ENCODE results near the gene NEURL1B.

NEURL1B gene

DNA sequence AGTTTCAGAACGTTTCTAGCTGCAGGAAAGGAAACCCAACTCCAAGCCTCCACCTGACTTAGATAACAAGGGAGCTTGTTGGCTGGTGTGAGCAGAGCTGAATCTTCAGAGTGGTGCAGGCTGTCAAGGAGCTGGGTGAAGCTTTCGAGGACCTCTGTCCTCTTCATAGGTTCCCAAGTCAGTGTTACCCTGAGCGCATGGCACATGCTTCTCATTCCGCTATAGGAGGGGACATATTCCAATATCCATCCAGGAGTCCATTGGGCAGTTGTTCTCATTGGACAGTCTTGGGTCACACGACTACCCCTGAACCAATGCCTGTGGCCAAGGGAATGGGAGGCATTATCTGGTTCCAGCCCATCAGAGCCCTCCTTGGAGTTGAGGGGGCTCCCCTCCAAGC lies 79.6 kb downstream of the NEURL1B start:
- no peak for DNase-seq

DNA sequence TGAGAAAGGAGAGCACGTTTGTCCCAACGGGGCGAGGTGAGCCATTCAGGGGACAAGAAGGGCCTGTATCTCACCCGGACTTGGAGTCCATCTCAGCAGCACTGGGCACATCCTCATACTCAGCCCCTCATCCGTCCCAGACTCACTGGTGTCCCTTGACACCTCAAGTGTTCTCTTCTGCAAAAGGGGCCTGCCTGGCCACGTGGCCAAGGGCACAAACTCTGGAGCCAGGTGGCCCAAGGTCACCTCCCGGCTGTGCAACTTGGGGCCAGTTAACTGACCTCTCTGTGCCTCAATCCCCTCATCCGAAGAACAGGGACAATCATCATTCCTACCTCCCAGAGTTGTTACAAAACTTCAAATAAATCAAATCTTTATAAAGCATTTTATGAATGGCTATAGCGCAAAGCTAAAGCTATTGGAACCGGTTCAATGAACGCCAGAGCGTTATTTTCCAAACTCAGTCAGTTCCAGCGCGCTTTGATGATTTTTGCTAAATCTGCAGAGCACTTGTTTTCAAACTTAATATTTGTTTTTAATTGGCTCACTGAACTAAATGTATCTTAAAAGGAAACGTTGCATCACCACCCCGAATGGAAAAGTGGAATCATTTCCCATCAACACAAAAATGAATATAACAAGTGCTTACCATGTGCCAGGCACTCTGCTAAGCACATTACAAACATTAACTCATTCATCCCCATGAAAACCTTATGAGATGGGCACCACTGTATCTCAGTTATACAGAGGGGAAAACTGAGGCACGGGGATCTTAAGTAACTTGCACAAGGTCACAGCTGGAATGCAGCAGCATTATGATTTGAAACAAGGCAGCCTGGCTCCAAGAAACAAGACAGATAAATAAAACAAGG lies 80.6 kb downstream of the NEURL1B start:
- DNase-seq, result no peak

DNA sequence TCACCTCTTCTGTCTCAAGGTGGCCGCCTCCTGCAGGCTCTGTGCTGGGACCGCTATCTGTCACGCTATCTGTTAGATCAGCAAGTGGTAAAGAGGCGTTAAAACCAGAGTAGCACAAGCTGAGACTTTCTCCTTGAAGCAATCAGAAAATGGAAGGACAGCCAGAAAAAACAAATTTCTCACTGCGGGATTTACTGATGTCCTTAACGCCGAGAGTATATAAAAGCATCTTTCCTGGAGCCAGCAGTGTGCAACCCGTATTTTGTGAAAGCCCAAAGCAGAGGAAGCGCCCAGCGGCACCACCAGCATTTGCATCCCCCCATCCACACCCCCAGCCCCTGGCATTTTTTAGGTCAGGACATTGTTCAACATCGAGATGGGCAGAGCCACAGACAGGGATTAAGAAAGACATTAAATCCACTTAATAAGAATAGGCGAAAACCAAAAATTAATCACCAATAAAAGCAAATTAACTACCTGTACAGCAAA lies 81.3 kb downstream of the NEURL1B start:
- peak; percentile 27 for DNase-seq

GRCh38 chr5:172723508-172723907 lies 82.4 kb downstream of the NEURL1B start:
- no peak for DNase-seq

GRCh38 chr5:172724242-172725183 lies 83.5 kb downstream of the NEURL1B start:
- no peak for DNase-seq

- no peak for DNase-seq
Measured at GRCh38 chr5:172725273-172725672, 84.2 kb downstream of the NEURL1B start.

DNA sequence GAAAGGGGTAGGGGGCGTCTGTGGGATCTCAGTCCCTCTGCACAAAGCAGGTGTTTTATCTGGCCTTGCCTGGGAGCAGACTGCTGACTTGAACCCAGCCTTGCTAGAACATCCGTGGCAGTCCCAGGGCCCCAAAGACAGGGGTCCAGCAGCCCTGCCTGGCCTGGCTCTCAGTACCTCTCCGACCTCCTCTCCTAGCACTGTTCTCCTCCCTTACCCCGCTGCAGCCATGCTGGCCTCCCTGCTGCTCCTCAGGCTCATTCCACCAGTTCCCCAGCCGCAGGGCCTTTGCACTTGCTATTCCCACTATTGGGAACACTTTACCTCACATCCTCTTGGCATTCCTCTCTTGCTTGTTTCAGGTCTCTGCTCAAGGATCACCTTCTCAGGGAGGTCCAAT lies 84.7 kb downstream of the NEURL1B start:
- no peak for DNase-seq

DNA sequence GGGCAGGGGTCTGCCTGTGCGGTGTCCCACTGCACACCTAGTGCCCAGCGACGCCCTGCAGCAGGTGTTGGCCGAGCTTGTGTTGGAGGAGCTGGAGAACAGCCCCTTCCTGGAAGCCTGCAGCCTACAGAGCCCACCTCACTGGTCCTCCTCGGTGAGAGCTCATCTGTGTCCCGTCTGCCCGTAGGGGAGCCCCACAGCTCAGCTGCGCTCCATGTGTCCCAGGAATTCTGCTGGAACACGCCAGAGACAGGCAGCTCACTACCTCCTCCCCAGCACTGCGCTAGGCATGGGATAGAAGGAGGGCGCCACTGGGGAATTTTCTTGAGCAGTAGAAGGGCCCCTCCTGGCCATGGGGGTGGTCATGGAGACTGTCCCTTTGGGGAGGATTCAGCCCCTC lies 85.9 kb downstream of the NEURL1B start:
- DNase-seq, result no peak

DNA sequence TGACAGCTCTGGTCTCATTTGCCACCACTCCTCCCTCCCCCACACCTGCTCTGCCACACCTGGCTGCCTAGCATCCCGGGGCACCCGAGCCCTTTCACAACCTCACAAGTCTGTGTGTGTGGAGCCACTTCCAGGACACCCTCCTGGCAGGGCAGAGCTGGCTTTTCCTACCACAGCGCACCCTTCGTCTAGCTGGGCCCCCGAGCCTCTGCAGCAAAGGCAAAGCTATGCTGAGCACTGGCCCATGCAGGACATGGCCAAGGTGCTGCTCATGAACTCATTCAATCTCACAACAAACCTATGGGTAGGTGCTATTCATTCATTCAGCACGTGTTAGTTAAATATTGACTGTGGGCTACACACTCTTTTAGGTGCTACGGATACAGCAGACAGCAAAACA lies 86.5 kb downstream of the NEURL1B start:
- no peak for DNase-seq

DNA sequence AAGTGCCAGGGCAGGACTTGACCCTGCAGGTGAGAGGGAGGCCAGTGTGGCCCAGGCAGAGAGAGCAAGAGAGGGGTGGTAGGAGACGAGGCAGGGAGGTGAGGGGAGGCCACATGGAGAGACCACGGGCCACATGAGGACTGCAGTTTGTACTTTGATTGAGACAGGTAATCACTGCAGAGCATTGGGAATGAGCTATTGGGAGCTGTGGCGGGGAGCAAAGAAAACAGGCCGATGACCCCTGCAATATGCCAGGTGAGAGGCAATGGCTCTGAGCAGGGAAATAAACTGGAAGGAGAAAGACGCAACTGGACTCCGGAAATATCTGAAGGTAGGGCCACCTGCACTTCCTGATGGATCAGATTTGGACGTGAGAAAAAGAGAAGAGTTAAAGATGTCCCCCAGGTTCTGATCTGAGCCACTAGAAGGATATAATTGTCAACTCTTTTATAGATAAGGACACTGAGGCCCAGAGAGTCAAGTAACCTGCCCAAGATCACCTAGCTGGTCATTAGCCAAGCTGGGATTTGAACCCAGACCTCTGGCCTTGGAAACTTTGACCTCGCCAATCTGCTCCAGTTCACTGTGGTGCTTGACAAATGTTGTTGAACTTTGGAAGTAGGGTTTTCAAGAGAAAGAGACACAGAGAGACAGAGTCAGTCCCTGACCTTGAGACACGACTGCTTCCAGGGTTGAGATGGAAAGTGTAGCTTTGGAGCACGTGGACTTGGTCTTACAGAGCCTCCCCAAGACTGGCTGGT lies 87.6 kb downstream of the NEURL1B start:
- DNase-seq, result no peak

DNA sequence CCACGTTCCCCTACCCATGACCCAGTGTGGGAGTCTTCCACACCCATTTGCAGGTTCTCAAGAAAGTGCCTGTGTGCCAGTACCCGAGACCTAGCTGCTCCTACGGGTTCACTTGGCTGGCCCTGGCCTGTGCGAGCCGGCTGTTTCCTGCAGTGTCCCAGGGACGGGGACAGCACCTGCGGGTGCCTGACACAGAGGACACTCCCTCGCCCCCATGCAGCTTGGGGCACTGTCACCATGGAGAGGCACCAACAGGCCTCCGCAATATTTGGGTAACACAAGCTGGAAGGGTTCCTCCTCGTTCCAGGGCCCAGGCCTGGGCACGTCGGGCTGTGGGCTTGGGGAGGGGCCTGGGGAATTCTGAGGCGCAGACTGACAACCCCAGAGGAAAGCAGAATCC lies 88.5 kb downstream of the NEURL1B start:
- no peak for DNase-seq

GRCh38 chr5:172730222-172730621 lies 89.2 kb downstream of the NEURL1B start:
- DNase-seq, result no peak

- DNase-seq, result no peak
Measured at GRCh38 chr5:172730981-172731679, 90.1 kb downstream of the NEURL1B start.

DNA sequence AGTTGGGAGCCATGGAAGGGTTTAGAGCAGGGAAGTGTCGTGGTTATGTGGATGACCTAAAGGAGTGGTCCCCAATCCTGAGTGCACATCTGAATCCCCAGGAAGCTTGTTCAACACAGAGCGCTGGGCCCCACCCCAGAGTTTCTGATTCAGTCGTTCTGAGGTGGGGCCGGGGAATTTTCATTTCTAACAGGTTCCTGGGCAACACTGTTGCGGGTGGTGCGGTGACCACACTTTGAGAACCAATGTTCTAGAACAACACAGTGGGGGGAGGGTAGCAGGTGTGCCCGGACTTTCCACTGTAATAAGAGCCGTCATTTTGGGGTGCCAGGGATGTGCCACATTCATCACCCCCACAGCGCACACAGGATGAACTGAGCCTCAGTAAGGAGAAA lies 90.6 kb downstream of the NEURL1B start:
- DNase-seq, result no peak

DNA sequence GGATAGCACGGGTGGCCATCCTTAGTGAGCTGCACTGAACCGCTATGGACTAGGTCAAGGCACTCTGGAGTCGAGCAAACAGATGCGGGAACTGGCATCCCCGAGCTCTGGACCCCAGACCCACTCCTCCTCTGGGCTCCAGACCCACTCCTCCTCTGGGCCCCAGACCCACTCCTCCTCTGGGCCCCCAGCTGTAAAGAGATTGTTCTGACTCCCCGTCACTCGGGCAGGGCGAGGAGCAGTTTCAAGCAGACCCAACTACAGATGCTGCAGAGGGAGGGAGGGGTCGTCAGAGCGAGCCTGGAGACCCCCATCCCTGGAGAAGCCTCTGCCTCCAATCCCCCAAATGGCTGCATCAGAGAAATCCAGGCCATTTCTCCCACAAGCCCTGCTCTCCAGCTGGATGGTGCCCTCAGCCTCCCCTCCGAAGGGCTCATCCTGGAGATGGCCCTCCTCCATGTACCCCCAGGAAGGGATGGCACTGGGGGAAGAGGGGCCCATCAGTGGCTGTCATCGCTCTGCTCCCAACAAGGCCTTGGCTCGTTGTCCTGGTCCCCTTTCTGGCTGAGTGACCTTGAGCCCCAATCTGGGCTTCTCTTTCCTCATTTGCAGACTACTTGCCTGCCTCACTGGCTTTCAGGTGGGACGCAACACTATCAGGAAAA lies 91.3 kb downstream of the NEURL1B start:
- no peak for DNase-seq

- no peak for DNase-seq
Measured at GRCh38 chr5:172733131-172733973, 92.3 kb downstream of the NEURL1B start.

DNA sequence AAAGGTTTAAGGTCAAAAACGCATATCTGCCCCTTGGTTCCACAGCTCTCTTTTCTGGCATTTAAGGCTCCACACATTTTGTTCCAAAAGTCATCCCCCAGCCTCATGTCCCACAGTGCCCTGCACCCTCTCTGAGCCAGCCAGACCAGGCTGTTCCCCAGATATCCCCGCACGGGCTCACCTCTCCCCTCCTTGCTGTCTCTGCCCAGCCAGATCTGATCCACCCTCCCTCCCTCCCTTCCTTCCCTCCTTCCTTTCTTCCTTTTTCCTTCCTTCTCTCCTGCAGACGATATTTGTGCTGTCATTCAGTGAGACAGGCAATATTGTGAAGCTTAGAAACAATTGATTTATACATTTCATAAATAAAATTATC lies 92.9 kb downstream of the NEURL1B start:
- no peak for DNase-seq

DNA sequence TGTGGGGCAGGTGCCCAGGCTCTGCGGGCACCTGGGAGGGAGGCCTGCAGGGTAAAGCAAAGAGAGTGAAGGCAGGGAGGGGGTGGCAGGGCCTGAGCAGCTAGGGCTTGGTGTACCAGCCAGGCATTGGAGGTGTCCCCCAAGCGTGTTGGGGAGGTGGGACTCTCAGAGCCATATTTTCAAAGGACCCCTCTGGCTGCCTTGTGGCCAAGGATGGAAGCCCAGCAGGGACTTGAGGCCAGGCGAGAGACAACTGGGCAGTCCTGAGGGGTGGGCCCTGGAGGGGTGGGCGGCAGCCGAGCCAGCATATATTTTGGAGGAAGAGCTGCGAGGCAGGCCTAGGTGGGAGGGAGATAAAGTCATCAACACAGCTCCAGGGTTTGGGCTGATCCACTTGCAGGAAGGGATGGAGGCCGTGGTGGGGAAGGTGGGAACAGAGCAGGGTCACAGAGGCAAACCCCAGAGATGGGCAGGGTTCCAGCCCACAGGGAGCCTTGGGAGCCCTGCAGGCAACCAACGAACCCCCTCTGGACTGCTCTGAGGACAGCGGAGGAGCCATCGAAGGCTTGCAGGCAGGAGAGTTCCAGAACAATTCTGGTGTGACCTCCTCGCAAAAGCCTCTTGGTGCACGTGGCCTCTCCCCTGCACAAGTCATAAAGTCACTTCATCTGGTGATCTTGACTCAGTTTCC lies 94.2 kb downstream of the NEURL1B start:
- DNase-seq, result no peak

DNA sequence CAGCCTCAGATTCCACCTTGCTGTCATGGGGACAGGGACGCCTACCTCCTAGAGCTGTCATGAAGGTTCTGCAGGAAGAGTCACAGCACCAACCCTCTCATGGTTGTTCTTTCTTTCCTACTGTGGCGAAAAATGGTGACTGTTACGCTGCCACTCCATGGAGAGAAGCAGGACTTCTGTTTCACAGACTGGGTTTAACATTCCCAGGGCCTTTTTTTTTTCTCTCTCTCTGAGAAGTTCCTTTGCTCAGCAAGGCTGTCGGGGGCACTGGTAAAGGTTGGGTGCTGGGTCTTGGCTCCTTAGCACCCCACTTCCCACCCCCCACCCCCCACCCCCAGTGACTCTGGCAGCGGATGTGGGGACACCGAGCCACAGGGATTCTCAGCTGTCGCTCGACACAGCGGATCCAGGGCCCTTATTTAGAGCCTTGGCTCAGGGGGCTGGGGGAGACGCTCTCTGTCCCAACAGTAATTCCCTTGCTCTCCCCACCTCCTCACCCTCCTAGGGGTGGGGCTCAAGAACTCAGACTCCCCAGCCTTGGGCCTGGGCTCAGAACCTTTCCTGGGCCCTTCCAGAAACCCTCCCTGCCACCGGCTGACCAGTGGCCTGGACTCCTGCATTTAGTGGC lies 95.6 kb downstream of the NEURL1B start:
- no peak for DNase-seq

- no peak for DNase-seq
Measured at GRCh38 chr5:172739375-172739774, 98.3 kb downstream of the NEURL1B start.
